WTC11 (cell line): Measurements from ENCODE around the gene NUMBL. TPM values are rescaled to one million over a fixed set of nuclear protein-coding genes. Genes with fewer than 3 reads are reported as not detected.

ENCODE experiments used
- ATAC-seq: fragments of 200-7000 bp; cut with Tn5 transposase; 2 replicates; pipeline ENCODE4 v1.10.0; 2021; ENCODE audit warnings: mild to moderate bottlenecking, moderate library complexity
- CTCF ChIA-PET: fragments of 300-600 bp; sonication (Branson Sonifier 250); formaldehyde crosslinking; loops from one replicate; lab custom pipeline; 2021; ENCODE audit warnings: antibody characterized with exemption; lab: Charles Lee
- POLR2A ChIA-PET: fragments of 350-600 bp; sonication (Branson Sonifier 250); formaldehyde crosslinking; loops from one replicate; lab custom pipeline; 2021; ENCODE audit warnings: antibody characterized with exemption; lab: Charles Lee
- DNase-seq: peaks from one replicate; pipeline ENCODE4 v3.0.0; 2021; ENCODE audit warnings: low spot score
- H3K27ac Mint-ChIP-seq: 2 replicates; pipeline ENCODE4 v1.8.0; 2021; ENCODE audit warnings: mixed read lengths
- H3K27me3 Mint-ChIP-seq: 2 replicates; pipeline ENCODE4 v1.8.0; 2021; ENCODE audit warnings: low read depth, mild to moderate bottlenecking, moderate library complexity, mixed read lengths
- H3K36me3 Mint-ChIP-seq: 2 replicates; pipeline ENCODE4 v1.8.0; 2021; ENCODE audit warnings: mixed read lengths
- H3K4me1 Mint-ChIP-seq: 2 replicates; pipeline ENCODE4 v1.8.0; 2022; ENCODE audit warnings: mixed read lengths
- H3K4me3 Mint-ChIP-seq: 2 replicates; pipeline ENCODE4 v1.8.0; 2021; ENCODE audit warnings: mild to moderate bottlenecking, moderate library complexity, mixed read lengths
- H3K9me3 Mint-ChIP-seq: 2 replicates; pipeline ENCODE4 v1.8.0; 2021; ENCODE audit warnings: mixed read lengths
- CREB1 ChIP-seq: sonication (generic); formaldehyde crosslinking; IDR thresholded peaks from 2 replicates; pipeline ENCODE4 v1.8.0; 2023; ENCODE audit warnings: mild to moderate bottlenecking, missing genetic modification reagents
- CREM ChIP-seq: sonication (generic); formaldehyde crosslinking; IDR thresholded peaks from 2 replicates; pipeline ENCODE4 v1.8.1; 2022; ENCODE audit warnings: mild to moderate bottlenecking, missing genetic modification reagents, moderate library complexity
- E2F1 ChIP-seq: sonication (generic); formaldehyde crosslinking; IDR thresholded peaks from 2 replicates; pipeline ENCODE4 v1.8.0; 2022; ENCODE audit warnings: mild to moderate bottlenecking, missing genetic modification reagents
- E2F4 ChIP-seq: sonication (generic); formaldehyde crosslinking; IDR thresholded peaks from 2 replicates; pipeline ENCODE4 v1.8.1; 2022; ENCODE audit warnings: low read depth, mild to moderate bottlenecking, moderate library complexity, missing genetic modification reagents, borderline replicate concordance
- ESRRA ChIP-seq: sonication (generic); formaldehyde crosslinking; IDR thresholded peaks from 2 replicates; pipeline ENCODE4 v1.8.1; 2022; ENCODE audit warnings: mild to moderate bottlenecking, missing genetic modification reagents, borderline replicate concordance
- FOXK1 ChIP-seq: sonication (generic); formaldehyde crosslinking; IDR thresholded peaks from 2 replicates; pipeline ENCODE4 v1.8.0; 2022; ENCODE audit warnings: mild to moderate bottlenecking, moderate library complexity, missing genetic modification reagents
- FOXP4 ChIP-seq: sonication (generic); formaldehyde crosslinking; IDR thresholded peaks from 2 replicates; pipeline ENCODE4 v1.8.0; 2022; ENCODE audit warnings: mild to moderate bottlenecking, missing genetic modification reagents
- GABPB1 ChIP-seq: sonication (generic); formaldehyde crosslinking; IDR thresholded peaks from 2 replicates; pipeline ENCODE4 v1.8.1; 2023; ENCODE audit warnings: mild to moderate bottlenecking, missing genetic modification reagents
- HMGXB4 ChIP-seq: sonication (generic); formaldehyde crosslinking; IDR thresholded peaks from 2 replicates; pipeline ENCODE4 v1.8.1; 2023; ENCODE audit warnings: mild to moderate bottlenecking, moderate library complexity, missing genetic modification reagents
- NFYB ChIP-seq: sonication (generic); formaldehyde crosslinking; conservative IDR thresholded peaks from 2 replicates; pipeline ENCODE4 v1.8.0; 2022; ENCODE audit warnings: low read depth, missing genetic modification reagents
- NR1H2 ChIP-seq: sonication (generic); formaldehyde crosslinking; IDR thresholded peaks from 2 replicates; pipeline ENCODE4 v1.9.0; 2021; ENCODE audit warnings: mild to moderate bottlenecking, moderate library complexity, missing genetic modification reagents
- PREB ChIP-seq: sonication (generic); formaldehyde crosslinking; IDR thresholded peaks from 2 replicates; pipeline ENCODE4 v1.8.1; 2022; ENCODE audit warnings: mild to moderate bottlenecking, missing genetic modification reagents, moderate library complexity, borderline replicate concordance
- SMAD4 ChIP-seq: sonication (generic); formaldehyde crosslinking; IDR thresholded peaks from 2 replicates; pipeline ENCODE4 v1.8.0; 2022; ENCODE audit warnings: mild to moderate bottlenecking, missing genetic modification reagents
- TEAD4 ChIP-seq: sonication (generic); formaldehyde crosslinking; IDR thresholded peaks from 2 replicates; pipeline ENCODE4 v1.8.0; 2022; ENCODE audit warnings: mild to moderate bottlenecking, missing genetic modification reagents
- TP53 ChIP-seq: sonication (generic); formaldehyde crosslinking; IDR thresholded peaks from 2 replicates; pipeline ENCODE4 v1.8.1; 2023; ENCODE audit warnings: mild to moderate bottlenecking, missing genetic modification reagents
- ZNF138 ChIP-seq: sonication (generic); formaldehyde crosslinking; conservative IDR thresholded peaks from 2 replicates; pipeline ENCODE4 v1.8.1; 2022; ENCODE audit warnings: mild to moderate bottlenecking, moderate library complexity, missing genetic modification reagents
- ZNF219 ChIP-seq: sonication (generic); formaldehyde crosslinking; IDR thresholded peaks from 2 replicates; pipeline ENCODE4 v1.8.0; 2023; ENCODE audit warnings: missing genetic modification reagents, mild to moderate bottlenecking, borderline replicate concordance
- ZNF232 ChIP-seq: sonication (generic); formaldehyde crosslinking; IDR thresholded peaks from 2 replicates; pipeline ENCODE4 v1.8.0; 2022; ENCODE audit warnings: mild to moderate bottlenecking, missing genetic modification reagents
- ZNF281 ChIP-seq: sonication (generic); formaldehyde crosslinking; IDR thresholded peaks from 2 replicates; pipeline ENCODE4 v1.8.0; 2023; ENCODE audit warnings: mild to moderate bottlenecking, missing genetic modification reagents
- ZNF317 ChIP-seq: sonication (generic); formaldehyde crosslinking; IDR thresholded peaks from 2 replicates; pipeline ENCODE4 v1.8.1; 2023; ENCODE audit warnings: low read depth, mild to moderate bottlenecking, moderate library complexity, missing genetic modification reagents, borderline replicate concordance
- ZNF512 ChIP-seq: sonication (generic); formaldehyde crosslinking; IDR thresholded peaks from 2 replicates; pipeline ENCODE4 v1.8.1; 2022; ENCODE audit warnings: missing genetic modification reagents, borderline replicate concordance
- total RNA-seq: library from RNA; stranded (reverse); gene quantifications from 3 replicates; pipeline ENCODE4 v1.2.3, GENCODE V29; 2021

Gene NUMBL
- total RNA-seq, 1 experiment from 2014 or later, result 30.3 TPM

- TF ChIP-seq FOXK1 (CRISPR knock-in tag), result no peak
- 0 out of 2 replicates have a peak, but pooled peaks have one; percentile 1 for TF ChIP-seq FOXP4
- no peak for TF ChIP-seq PREB (CRISPR knock-in tag)
These were observed 1.2 kb upstream of the NUMBL start (continued) for GRCh38 chr19:40691421-40692211.

- Mint-ChIP-seq H3K4me3 (peak overlapping the region; percentile 86), H3K4me1 (peaks cover 6% of the 10 kb centered on the region), H3K9me3 (no peaks in the 10 kb centered on the region), H3K27ac (peak overlapping the region; percentile 95), H3K36me3 (peaks cover 12% of the 10 kb centered on the region), H3K27me3 (no peaks in the 10 kb centered on the region)
- peak; percentile 91 for DNase-seq
- ATAC-seq, result peak; percentile 83
- CTCF ChIA-PET, result interaction anchor here (0.8 to 4.2 kb wide), 10 partner anchors 9 to 120 kb away, joined by 3 to 41 read pairs (median 5); partner anchors contain the start of genes COQ8B, EGLN2 and ITPKC
- POLR2A ChIA-PET, result interaction anchor here (0.6 to 2.0 kb wide), 12 partner anchors 10 to 586 kb away, joined by 3 to 10 read pairs (median 4); partner anchors contain the start of genes ACTMAP, COQ8B, EGLN2 and ITPKC
- no peak for TF ChIP-seq TEAD4 (CRISPR knock-in tag)
- 0 out of 2 replicates have a peak, but pooled peaks have one; percentile 23 for TF ChIP-seq SMAD4 (CRISPR knock-in tag)
- TF ChIP-seq ZNF512, result no peak
- no peak for TF ChIP-seq ZNF138 (CRISPR knock-in tag)
- TF ChIP-seq ZNF232 (CRISPR knock-in tag), result 0 out of 2 replicates have a peak, but pooled peaks have one; percentile 49
- TF ChIP-seq HMGXB4 (CRISPR knock-in tag), result peak; percentile 10; the same call in 1 of the 2 replicates
- peak; percentile 91 for TF ChIP-seq TP53
- TF ChIP-seq ESRRA (CRISPR knock-in tag), result peak; percentile 72; the same call in 1 of the 2 replicates
- 0 out of 2 replicates have a peak, but pooled peaks have one; percentile 64 for TF ChIP-seq NR1H2
- TF ChIP-seq E2F4 (CRISPR knock-in tag), result 0 out of 2 replicates have a peak, but pooled peaks have one; percentile 23
- TF ChIP-seq ZNF317 (CRISPR knock-in tag), result 0 out of 2 replicates have a peak, but pooled peaks have one; percentile 14
- peak; percentile 71; the same call in 1 of the 2 replicates for TF ChIP-seq ZNF281
- TF ChIP-seq E2F1, result 0 out of 2 replicates have a peak, but pooled peaks have one; percentile 22
- no peak for TF ChIP-seq CREB1
- no peak for TF ChIP-seq ZNF219 (CRISPR knock-in tag)
- TF ChIP-seq NFYB (CRISPR knock-in tag), result peak; percentile 38
- no peak for TF ChIP-seq GABPB1
- 0 out of 2 replicates have a peak, but pooled peaks have one; percentile 22 for TF ChIP-seq CREM (CRISPR knock-in tag)
These were observed 406 bp upstream of the NUMBL start for GRCh38 chr19:40690693-40691420.
